HG03060 (cell line): ENCODE measurements around the gene EYS.

ENCODE experiments used
- ATAC-seq: cut with Tn5 transposase; IDR thresholded peaks from one replicate; pipeline ENCODE4 v1.9.1; 2021; ENCODE audit warnings: low read depth, moderate number of reproducible peaks; ENCODE audit not compliant: unreplicated experiment

EYS gene

DNA sequence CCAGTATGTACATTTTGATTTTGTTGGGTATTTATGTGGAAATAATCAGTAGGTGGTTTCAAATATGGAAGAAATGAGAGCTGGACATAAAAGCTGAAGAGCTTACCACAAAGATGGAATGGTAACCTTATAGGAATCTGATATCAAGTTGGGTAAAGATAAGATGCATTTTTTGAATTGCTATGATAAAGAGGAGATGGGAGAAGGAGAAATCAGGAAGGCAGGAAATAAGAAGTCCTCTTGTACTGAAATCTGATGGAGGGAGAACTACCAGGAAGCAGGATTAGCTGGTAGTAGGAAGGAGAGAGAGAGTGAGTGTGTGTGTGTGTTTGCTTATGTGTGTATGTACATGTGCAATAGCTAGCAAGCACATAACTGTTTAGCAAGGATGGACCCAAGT is 1603.0 kb downstream of the EYS start:
- no peak for ATAC-seq

DNA sequence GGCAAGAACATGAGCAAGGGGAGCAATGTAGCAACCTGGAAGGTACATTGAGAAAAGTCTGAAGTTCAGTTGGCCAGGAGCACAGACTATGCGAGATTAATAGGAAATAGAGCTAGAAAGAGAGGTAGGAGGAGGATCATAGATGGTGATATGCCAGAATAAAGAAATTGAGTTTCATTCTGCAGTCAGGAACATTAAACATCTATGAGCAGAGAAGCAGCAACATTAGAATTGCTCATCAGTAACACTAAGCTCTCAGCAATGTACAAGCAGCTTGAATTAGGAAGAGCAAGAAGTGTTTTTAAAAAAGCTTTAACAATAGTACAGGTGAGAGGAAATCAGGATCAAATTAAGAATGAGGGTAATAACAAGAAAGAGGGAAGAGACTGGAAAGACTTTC is 1603.5 kb downstream of the EYS start:
- ATAC-seq = no peak

DNA sequence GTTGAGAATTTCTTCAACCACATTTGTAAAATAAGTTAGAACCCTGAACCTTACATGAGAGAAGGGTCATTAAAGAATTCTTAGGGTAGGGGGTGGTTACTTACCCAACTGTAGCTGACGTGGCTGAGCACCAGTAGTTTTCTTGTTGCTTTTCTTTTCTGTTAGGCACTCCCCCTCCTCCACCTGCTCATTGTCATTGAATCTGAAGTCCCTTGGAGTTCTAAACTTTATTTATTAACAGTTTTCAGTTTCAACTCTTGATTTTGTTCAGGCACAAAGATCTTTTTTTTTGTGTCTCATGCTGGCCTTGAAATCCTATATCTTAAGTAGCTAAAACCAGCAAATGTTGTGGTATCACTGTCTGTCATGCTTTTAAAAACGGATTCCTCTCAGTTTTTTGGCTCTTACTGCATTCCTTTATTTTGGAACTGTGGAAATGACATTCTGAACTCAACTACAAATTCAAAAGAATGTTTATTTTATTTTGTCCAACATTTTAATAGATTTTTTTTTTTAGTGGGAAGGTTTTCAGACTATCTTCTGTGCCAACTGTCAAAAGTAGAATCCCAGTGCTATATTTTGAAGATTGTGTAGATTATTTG is 1606.2 kb downstream of the EYS start:
- ATAC-seq = no peak

DNA sequence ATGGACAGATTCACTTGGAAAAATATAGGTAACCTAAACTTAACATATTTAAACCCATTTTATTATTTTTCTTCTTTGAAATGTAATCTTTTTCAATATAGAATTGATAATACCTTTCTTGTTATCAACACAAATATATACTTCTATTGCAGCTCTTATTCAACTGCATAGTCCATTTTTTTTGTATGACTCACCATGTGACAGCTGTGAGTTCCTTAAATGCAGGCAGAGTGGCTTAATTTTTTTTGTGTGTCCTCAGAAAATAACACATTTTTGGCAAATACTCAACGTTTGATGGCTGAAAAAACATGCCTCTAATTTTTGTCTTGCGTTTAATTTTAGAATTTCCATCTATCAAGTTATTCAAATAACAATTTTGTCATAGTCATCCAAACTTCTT is 1616.7 kb downstream of the EYS start:
- no peak for ATAC-seq

DNA sequence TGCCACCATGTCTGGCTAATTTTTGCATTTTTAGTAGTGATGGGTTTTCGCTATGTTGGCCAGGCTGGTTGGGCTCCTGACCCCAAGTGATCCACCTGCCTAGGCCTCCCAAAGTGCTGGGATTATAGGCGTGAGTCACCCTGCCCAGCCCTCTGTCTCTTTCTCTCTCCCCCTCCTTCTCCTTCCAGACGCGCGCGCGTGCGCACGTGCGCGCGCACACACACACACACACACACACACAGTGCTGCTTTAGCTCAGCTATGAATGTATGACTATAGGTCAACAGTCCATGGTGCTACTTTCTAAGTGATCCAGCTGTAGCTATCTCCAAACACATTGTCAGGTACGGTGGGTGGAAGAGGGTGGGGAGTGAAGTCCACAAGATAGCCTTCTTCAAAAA is 1621.9 kb downstream of the EYS start:
- ATAC-seq = no peak

DNA sequence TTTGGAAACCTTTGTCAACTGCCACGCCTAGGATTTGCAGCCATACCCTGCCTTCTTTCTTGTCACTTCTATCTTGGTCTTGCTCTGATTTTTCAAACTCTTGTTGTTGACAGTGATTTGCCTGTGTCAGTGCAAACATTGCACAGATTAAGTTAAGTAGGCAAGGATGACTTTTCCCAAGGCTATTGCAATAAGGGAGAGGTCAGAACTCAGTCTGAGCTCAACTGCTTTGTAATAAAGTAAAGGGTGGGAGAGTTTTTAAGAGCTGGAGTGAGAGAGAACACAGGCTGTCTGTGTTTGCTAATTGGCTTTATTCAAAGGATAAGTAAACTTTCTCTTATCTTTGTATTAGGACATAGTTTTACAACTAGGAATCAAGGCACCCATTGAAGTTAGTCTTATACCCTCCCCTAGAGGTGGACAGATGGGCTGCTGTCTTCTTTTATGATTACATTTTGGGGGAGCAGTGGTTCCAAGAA is 1622.8 kb downstream of the EYS start:
- ATAC-seq = no peak

DNA sequence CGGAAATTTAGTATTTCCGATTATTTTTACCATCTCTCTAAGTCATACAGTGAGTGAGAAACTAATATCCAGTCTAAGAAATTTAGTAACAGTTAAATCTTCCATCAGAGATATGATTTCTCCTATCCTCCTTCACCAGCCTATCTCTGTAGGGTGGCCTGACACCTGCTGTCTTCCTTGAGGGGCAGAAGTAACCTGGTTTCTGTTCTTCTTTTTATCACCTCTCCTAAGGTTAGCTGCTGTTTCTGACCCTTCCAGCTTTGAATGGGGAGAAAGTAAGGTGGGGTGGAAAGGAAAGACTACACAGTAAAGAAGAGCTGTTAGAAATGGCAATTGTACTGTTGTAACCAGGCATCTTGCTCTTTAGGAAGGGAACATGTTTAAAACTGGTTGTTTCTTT is 1623.8 kb downstream of the EYS start:
- no peak for ATAC-seq

DNA sequence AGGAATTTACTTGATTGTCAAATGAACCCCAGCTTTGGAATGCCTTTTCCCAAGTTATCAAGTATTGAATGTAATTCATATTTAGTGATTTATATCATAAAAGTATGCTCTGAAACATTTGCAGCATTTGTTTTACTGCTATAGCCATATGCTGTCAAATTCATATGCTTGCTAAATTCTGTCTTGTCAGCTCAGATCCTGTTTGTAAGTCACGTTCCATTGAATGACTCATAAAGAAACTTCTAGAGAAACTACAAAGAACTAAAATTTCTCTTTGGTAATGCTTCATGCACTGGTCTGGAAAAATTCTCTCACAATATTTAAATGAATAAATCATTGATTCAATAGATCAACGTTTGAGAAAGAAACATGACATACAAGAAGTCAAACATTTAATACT is 1625.6 kb downstream of the EYS start:
- no peak for ATAC-seq

DNA sequence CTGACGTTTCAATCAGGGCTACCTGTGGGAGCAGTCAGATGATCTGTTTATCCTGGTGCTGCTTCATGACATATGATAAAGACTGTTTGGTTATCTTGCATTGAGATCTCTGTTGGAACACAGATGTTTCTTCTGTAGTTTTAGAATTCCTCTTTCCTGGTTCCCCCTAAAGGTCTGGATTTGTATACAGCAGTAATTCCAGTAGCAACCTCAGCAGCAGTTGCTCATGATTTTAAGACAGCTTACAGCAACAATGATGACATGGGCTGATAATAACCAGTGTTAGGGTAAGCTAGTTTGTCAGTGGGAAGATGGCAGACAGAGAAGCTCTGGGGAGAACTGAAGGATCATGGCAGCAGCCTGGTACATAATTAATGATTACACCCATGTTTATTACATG is 1632.0 kb downstream of the EYS start:
- ATAC-seq = no peak

DNA sequence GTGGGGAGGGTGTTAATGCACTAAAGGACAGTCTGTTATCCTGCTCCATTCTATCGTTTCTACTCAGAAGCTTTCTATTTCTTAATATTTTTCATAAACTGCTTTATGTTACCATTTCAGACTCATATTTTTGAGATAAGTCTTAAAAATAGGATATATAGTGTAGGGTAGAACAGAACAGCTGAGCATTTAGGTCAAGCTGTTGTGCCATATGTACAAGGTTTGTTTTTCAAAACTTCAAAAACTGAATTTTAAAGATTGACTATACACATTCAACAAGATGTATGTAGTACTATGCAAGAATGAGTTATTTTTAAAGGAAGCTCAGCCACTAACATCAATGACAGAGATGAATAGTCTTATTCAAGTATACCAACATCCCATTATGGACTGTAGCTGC is 1634.3 kb downstream of the EYS start:
- ATAC-seq = no peak

DNA sequence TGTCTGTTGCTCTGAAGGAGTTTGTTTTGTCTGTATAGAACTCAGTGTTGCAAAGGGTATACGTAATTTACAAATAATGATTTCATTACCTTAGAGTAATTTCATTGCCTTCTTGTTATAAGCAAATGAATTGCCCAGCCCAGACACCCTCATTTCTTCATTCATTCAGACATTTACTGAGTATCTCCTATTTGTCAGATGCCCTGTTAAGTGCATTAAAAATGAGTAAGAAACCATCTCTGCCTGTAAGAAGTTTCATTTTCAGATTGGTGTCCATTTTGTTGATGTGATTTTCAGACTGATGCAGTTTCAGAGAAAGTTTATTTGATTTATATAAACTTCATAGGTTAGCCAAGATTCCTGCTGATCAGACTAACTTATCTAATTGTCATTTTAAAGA is 1642.1 kb downstream of the EYS start:
- no peak for ATAC-seq

DNA sequence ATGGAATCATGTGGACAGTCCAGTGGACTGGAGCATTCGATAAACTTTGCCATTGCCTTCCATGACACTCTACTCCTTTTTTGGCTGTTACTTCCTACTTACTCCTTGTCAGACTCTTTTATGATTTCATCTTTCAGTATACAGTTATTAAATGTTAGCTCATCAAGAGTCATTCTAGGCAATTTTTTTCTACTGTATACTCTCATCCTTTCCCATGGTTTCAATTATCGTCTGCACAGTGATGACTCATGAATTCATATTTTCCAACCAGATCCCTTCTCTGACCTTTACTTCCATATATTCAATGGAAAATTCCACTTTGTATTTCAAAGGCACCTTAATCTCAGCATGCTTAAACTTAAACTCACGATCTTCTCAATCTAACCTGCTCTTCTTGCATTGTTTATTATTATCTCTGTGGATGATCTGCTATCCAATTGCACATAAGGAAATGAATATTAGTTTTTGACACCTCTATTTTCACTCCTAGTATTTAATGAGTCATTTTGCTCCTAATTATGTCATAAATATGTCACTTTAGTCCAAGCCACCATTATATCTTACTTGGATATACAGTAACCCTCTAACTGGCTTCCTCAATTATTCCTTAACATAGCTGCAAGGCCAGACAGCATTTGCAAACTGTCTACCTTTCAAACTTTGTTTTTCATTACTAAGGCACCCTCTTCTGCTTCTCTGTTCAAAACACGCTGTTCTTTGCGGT is 1643.9 kb downstream of the EYS start:
- ATAC-seq = no peak

DNA sequence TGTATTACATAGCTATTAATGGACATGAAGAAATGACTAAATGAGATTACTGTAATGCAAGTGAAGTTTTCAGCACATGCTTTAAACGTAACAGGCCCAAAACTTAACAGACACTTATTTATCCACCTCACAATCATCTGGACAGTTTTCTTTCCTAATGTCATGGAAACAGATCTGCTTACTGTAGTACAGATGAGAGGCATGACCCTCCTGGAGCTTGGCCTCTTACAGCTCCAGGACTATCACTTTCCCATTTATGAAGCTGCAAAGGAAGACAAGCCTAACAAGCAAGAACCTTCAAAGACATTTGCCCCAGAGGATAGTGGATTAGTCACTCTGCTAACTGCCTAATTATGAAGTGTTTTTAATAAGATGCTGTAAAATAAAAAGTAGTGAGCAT is 1652.2 kb downstream of the EYS start:
- no peak for ATAC-seq

DNA sequence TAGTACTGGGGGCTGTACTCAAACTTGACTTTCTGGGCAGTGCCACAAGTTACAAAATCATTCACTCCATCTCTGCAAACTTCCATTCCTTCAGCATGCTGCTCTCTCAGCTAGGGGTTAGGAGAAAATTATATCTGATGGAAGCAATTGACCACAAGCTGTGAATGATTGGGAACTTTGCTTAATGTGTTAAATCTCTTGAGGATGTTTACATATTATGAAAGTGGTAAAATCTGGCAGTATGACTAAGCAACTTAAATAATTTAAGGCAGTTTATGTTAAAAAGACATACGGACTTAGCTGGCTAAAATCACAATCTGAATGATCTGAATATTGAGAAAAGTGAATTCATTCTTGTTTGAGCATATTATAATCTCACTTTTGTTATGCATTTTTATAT is 1656.4 kb downstream of the EYS start:
- no peak for ATAC-seq

DNA sequence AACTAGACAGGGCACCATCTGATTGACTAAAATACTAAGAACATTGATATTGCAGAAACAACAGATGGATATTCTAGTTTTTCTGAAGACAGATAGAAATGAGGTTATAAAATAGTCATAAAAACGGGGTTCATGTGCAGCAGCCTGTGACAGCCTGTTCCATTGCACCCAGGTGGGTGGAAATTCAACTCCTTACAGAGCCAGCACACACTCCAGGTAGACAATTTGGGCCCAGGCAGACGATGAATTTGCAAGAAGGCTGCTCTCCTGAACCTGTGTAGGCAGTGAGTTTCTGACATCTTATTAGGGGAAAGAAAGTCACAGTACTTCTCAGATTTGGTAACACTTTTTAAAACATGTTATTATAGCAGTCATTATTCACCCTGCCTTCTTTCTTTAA is 1657.3 kb downstream of the EYS start:
- ATAC-seq = no peak

DNA sequence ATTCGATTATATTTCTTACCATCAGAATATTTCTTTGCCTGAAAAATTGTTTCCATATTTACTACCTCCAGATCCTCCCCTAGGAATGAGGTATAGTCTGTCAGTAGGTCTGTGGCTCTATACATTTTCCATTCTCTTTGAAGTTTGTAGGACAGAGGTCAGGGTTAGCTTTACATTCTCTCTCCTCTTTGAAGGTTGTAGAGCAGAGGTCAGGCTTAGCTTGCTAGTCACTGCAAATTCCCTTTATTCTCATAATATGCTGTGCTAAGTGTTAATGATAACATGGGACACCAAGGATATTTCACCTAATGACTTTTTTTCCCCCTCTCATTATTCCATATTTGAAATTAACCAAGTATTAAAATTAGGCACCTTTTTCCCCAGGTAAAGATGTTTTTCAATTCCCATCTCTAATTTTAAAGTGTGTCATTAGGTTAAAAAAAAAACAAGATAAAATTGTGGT is 1660.2 kb downstream of the EYS start:
- no peak for ATAC-seq

DNA sequence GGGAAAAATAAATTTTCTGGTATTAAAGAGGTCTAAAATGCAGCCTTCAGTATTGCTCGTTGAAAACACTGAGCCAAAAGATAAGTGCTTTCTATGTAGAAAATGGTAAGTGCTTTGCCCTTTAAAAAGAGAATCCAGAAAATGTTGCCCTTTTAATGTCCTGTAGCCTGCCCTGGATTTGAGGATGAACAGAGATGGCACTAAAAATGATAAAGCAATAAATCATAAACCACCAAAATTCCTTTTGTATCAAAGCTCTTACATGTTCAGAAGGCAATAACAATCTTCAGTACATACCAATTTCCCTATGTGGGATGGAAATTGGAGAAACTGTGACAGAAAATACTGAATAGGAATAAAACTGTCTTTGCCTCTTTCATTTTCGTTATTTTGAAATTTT is 1665.7 kb downstream of the EYS start:
- ATAC-seq = no peak

DNA sequence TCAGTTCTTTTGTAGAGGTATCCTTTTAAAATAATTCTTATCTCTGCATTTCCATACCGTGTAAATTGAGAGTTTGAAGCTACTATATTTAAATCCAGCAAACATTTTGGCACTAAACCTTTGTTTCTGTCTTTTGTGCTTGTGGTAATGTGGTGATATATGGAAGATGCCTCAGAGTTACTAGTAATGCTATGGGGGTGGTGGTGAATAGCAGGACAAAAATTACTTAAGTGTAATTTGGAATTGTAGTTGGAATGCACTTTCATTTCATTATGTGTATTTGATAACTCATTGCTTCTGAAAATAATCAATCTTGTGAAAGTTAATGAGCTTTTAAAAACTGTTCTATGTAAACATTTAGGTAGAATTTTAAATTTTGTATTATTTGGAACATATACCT is 1666.9 kb downstream of the EYS start:
- ATAC-seq = no peak

DNA sequence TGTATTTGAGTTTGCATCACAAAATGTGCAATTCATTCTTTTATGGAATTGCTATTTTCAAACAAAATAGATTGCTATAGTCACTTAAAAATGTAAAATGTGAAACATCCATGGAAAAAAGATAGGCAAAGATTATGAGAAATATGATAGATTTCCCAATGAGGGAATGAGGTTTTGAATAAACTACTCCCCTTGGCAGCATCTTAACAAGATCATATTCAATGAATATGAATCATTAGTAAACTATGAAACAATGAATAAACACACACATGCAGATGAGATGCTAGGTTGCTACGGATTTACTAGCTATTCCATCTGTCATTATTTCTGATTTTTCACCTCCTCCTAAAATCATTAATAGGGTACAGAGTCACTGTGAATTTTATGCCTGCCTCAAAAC is 1669.6 kb downstream of the EYS start:
- ATAC-seq = no peak

DNA sequence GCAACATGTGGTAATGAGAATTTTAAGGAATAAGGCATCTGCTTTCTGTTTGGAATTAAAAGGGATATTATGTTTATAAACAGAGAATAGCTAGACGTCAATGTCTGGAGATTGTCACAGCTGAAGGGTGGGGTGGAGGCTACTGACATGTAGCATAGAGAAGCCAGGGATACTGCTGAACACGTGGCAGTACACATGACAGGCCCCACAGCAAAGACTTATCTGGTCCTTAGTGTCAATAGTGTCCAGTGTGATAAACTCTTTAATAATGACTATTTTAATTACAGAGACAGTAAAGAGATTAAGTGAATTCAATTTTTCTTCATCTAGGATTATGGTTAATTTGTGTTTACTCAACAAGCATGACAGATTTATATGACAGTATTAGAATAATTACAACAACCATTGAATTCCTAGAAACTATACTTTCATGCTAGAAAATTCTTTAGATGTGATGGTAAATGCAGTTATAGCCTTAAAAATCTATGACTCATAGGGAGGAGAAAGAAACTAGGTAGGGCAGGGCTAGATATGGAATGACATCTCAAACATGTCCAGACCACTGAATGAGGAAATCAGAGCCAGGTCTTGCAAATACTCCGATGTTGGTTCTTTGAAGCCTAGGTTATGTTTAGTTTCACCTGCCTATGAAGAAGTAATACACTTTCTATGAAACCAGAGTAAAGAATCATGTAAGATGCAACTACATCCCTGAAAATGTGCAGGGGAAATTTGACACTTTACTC is 1671.9 kb downstream of the EYS start:
- ATAC-seq = no peak

DNA sequence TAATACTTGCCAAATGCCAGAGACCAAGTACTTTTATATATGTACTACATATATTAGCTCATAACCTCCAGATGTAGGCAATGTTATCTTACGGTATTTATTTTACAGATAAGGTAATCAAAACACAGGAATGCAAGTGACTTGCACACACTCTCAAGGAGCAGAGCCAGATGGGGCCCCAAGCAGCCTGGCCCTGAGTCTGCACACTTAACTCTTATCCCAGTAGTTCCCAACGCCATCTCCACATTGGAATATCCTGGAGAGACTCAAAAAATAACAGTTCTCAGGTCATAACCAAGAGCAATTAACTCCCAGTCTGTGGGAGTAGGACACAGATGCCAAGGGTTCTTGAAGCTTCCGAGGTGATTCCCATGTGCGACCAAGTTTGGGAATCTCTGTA is 1672.7 kb downstream of the EYS start:
- ATAC-seq = no peak
